Keratinocyte (primary cell): ENCODE data around the gene ITGA11. TPM values are rescaled to one million over a fixed set of nuclear protein-coding genes. Genes with fewer than 3 reads are reported as not detected.

ENCODE experiments used
- DNase-seq: peaks from one replicate; pipeline ENCODE4 v3.0.0-alpha.2; 2011; ENCODE audit warnings: low read depth, missing footprints, low spot score
- FAIRE-seq: peaks from 2 replicates; lab custom pipeline; 2011; peaks lifted over from hg19 to GRCh38; lab: Jason Lieb, UNC
- H2AFZ ChIP-seq: 2 replicates; pipeline ENCODE4 v1.6.0; 2012; ENCODE audit warnings: low read length, control low read depth, inconsistent platforms; ENCODE audit not compliant: control insufficient read depth
- H3K27ac ChIP-seq: 2 replicates; pipeline ENCODE4 v1.5.1; 2011; ENCODE audit warnings: low read length; ENCODE audit not compliant: control insufficient read depth, insufficient read depth
- H3K27me3 ChIP-seq: 3 replicates; pipeline ENCODE4 v1.6.0; 2011; ENCODE audit warnings: low read length; ENCODE audit not compliant: control insufficient read depth, insufficient read depth; ENCODE audit errors: extremely low read depth
- H3K36me3 ChIP-seq, 2 experiments: 2 replicates in 1 of 2; 3 replicates in 1 of 2; pipeline ENCODE4 v1.5.1; 2011; ENCODE audit warnings: low read length in 2 of 2, mild to moderate bottlenecking in 1 of 2; ENCODE audit not compliant: control insufficient read depth in 2 of 2, insufficient read depth in 2 of 2; ENCODE audit errors: extremely low read depth in 1 of 2
- H3K4me1 ChIP-seq: 3 replicates; pipeline ENCODE4 v1.5.1; 2011; ENCODE audit warnings: low read length; ENCODE audit not compliant: control insufficient read depth, insufficient read depth; ENCODE audit errors: extremely low read depth
- H3K4me2 ChIP-seq: 3 replicates; pipeline ENCODE4 v1.6.0; 2011; ENCODE audit warnings: low read depth, low read length; ENCODE audit not compliant: control insufficient read depth, insufficient read depth; ENCODE audit errors: extremely low read depth
- H3K4me3 ChIP-seq, 3 experiments: fragments of 200-600 bp in 1 of 3; sonication (generic) in 1 of 3; 2 replicates in 2 of 3; 3 replicates in 1 of 3; pipeline ENCODE4 v1.5.1; 2011 to 2016; ENCODE audit warnings: low read length in 3 of 3, mild to moderate bottlenecking in 3 of 3, control low read depth in 2 of 3, inconsistent platforms in 1 of 3, low read depth in 1 of 3, mixed read lengths in 1 of 3, mixed run types in 1 of 3, moderate library complexity in 1 of 3; ENCODE audit not compliant: control insufficient read depth in 2 of 3, insufficient read depth in 2 of 3; ENCODE audit errors: extremely low read depth in 1 of 3
- H3K79me2 ChIP-seq: 2 replicates; pipeline ENCODE4 v1.6.0; 2012; ENCODE audit warnings: low read length; ENCODE audit not compliant: control insufficient read depth, insufficient read depth
- H3K9ac ChIP-seq: 3 replicates; pipeline ENCODE4 v1.6.0; 2011; ENCODE audit warnings: low read length; ENCODE audit not compliant: control insufficient read depth, insufficient read depth; ENCODE audit errors: extremely low read depth
- H3K9me1 ChIP-seq: 3 replicates; pipeline ENCODE4 v1.6.0; 2011; ENCODE audit warnings: low read length; ENCODE audit not compliant: control insufficient read depth, insufficient read depth; ENCODE audit errors: extremely low read depth
- H3K9me3 ChIP-seq: 2 replicates; pipeline ENCODE4 v1.5.1; 2012; ENCODE audit warnings: low read depth, low read length; ENCODE audit not compliant: control insufficient read depth
- H4K20me1 ChIP-seq: 3 replicates; pipeline ENCODE4 v1.6.0; 2011; ENCODE audit warnings: low read length; ENCODE audit not compliant: control insufficient read depth, insufficient read depth; ENCODE audit errors: extremely low read depth
- CTCF ChIP-seq, 3 experiments: IDR thresholded peaks in 1 of 3; conservative IDR thresholded peaks in 1 of 3; optimal IDR thresholded peaks in 1 of 3; 2 replicates in 2 of 3; 3 replicates in 1 of 3; pipeline versions ENCODE3 to v1.5.1; 2011; ENCODE audit warnings: low read length in 3 of 3, mild to moderate bottlenecking in 3 of 3, moderate library complexity in 2 of 3, control low read depth in 1 of 3, inconsistent platforms in 1 of 3; ENCODE audit not compliant: insufficient read depth in 2 of 3; ENCODE audit errors: extremely low read depth in 1 of 3
- EZH2 ChIP-seq: IDR thresholded peaks from one replicate; pipeline ENCODE4 v1.6.1; 2012; ENCODE audit warnings: inconsistent platforms, mild to moderate bottlenecking, low read length, moderate library complexity
- dilution Hi-C: fragments of 300-500 bp; cut with MboI; formaldehyde crosslinking; loops from one replicate; pipeline ENCODE4 v1.7.0; 2020; ENCODE audit warnings: low sequenced_read_pairs; ENCODE audit not compliant: extremely low pct_ligation_motif_present
- polyA plus RNA-seq, 5 experiments: library from polyadenylated mRNA; depleted of rRNA in 3 of 5; stranded (reverse) in 3 of 5; stranded (forward) in 1 of 5; unstranded in 1 of 5; fragments of >200 nt; gene quantifications; 1 replicate in 1 of 5; 2 replicates in 3 of 5; 3 replicates in 1 of 5; pipeline versions ENCODE4 v1.2.1 to v1.2.3, GENCODE V29; 2011 to 2012; ENCODE audit warnings: missing spikeins in 2 of 5, low read depth in 1 of 5, low replicate concordance in 1 of 5

The ITGA11 gene
- polyA plus RNA-seq, 1 donor (not counting 4 experiments of a cell fraction or from before 2014, with no cell fraction given), result not detected

GRCh38 chr15:68408971-68409370 is 23.0 kb downstream of the ITGA11 start:
- H3K9ac ChIP-seq, result no peak overlapping the region
- H3K79me2 ChIP-seq, result no peaks in the 10 kb centered on the region
- H3K4me3 ChIP-seq, result no peak overlapping the region
- H3K4me2 ChIP-seq, result no peak overlapping the region
- H3K9me3 ChIP-seq, result no peaks in the 10 kb centered on the region
- H3K27ac ChIP-seq, result no peak overlapping the region
- no peaks in the 10 kb centered on the region for H3K4me1 ChIP-seq
- no peak overlapping the region for H2AFZ ChIP-seq
- TF ChIP-seq CTCF (optimal IDR thresholded peaks at IDR 0.05 in 1 of 3, IDR thresholded peaks at IDR 0.05 in 1 of 3, conservative IDR thresholded peaks at IDR 0.05 in 1 of 3; ENCODE audit: extremely low read depth in 1 of 3, insufficient read depth in 2 of 3, low read length in 3 of 3) (no peak), EZH2 (no peak)
- FAIRE-seq (no peak), DNase-seq (no peak)
- H3K36me3 ChIP-seq, result no peaks in the 10 kb centered on the region
- no peaks in the 10 kb centered on the region for H3K9me1 ChIP-seq
- H3K27me3 ChIP-seq, result peaks cover 14% of the 10 kb centered on the region
- no peaks in the 10 kb centered on the region for H4K20me1 ChIP-seq
- dilution Hi-C loops, result no loop called here

GRCh38 chr15:68407886-68408881 is 23.8 kb downstream of the ITGA11 start:
- Histone ChIP-seq H3K4me1 (no peaks in the 10 kb centered on the region), H3K4me2 (no peak overlapping the region), H3K27me3 (peaks cover 14% of the 10 kb centered on the region), H2AFZ (no peak overlapping the region), H3K4me3 (no peak overlapping the region), H3K27ac (no peak overlapping the region), H3K9ac (no peak overlapping the region), H3K9me1 (no peaks in the 10 kb centered on the region), H3K9me3 (no peaks in the 10 kb centered on the region), H3K79me2 (no peaks in the 10 kb centered on the region), H4K20me1 (no peaks in the 10 kb centered on the region), H3K36me3 (no peaks in the 10 kb centered on the region)
- no peak for TF ChIP-seq CTCF (optimal IDR thresholded peaks at IDR 0.05 in 1 of 3, IDR thresholded peaks at IDR 0.05 in 1 of 3, conservative IDR thresholded peaks at IDR 0.05 in 1 of 3; ENCODE audit: extremely low read depth in 1 of 3, insufficient read depth in 2 of 3, low read length in 3 of 3)
- TF ChIP-seq EZH2, result no peak
- DNase-seq, result no peak
- dilution Hi-C loops, result no loop called here
- FAIRE-seq, result no peak
